Activated T-cell treated with anti-CD3 and anti-CD28 coated beads for 48 hours (primary cell): ENCODE data around the gene NXPH2.

Source experiments
- DNase-seq: peaks from one replicate; pipeline ENCODE4 v3.0.0-alpha.2; 2020; ENCODE audit warnings: low read depth

The NXPH2 gene

GRCh38 chr2:138637061-138637460 is 143.1 kb downstream of the NXPH2 start:
- DNase-seq = no peak

- DNase-seq = no peak
These were observed 147.1 kb downstream of the NXPH2 start for GRCh38 chr2:138633049-138633448.

GRCh38 chr2:138632066-138632620 is 148.0 kb downstream of the NXPH2 start:
- DNase-seq = no peak

DNA sequence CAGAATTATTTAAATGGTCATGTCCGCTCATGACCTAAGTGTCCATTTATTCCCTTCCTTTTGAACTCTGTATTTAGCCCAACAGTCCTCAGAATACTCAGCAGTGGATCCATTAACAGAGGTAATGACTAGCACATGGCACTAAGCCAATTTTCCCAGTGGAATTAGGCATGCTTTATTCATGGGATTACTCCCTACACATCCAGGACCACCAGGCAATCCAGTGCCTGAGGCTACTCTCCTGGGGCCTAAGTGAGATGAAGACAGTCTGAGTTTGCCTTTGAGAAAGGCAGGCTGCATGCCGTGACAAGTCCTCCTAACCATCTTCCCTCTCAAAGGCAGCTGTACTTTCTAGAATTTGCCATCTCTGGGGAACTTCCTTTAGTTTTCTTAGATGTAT is 150.0 kb downstream of the NXPH2 start:
- no peak for DNase-seq

GRCh38 chr2:138626148-138626547 is 154.0 kb downstream of the NXPH2 start:
- no peak for DNase-seq

GRCh38 chr2:138622613-138623012 is 157.6 kb downstream of the NXPH2 start:
- DNase-seq = no peak

DNA sequence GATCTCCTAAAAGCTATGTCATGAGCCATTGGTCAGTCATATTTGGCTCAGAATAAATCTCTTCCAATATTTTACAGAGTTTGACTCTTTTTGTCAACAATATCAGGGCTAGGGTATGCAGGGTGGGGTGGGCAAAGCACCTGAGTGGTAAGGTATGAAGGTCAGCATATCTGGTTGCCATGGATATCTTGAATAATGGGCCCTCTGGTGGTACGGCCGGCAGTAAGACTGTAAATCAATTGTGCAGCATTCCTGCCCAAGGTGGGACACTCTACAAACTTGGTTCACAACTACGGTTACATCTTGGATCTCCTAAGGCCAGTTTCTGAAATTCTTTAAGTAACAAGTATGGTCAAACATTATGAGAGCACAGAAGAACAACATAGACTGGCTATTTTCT is 159.1 kb downstream of the NXPH2 start:
- DNase-seq = no peak

- no peak for DNase-seq
These were observed 159.8 kb downstream of the NXPH2 start for GRCh38 chr2:138620431-138620830.
